HL-60/S4 treated with phorbol 12-myristate 13-acetate at 8.2 ng/mL for 4 days and 3 days (cell line): ENCODE results near the gene GPR31.
"Not testable (repeated sequence)": the region's sequence is repeated elsewhere in the genome, so short reads cannot be mapped to it uniquely, and the experiment has no call there.

Experiments used
- in situ Hi-C: fragments of 300-500 bp; cut with MboI; formaldehyde crosslinking; loops from 2 replicates; pipeline ENCODE4 v1.15.0; 2022; ENCODE audit warnings: low sequenced_read_pairs

Gene GPR31

GRCh38 chr6:167167699-167168098 is 9.9 kb upstream of the GPR31 start:
- in situ Hi-C loops, result not testable (repeated sequence)

- in situ Hi-C loops, result no loop called here
Observed at GRCh38 chr6:167165858-167166471, 8.2 kb upstream of the GPR31 start.

- in situ Hi-C loops, result no loop called here
Observed at GRCh38 chr6:167164261-167164660, 6.5 kb upstream of the GPR31 start.

- in situ Hi-C loops, result no loop called here
Observed at GRCh38 chr6:167163476-167164011, 5.8 kb upstream of the GPR31 start.

GRCh38 chr6:167162591-167162990 is 4.8 kb upstream of the GPR31 start:
- in situ Hi-C loops, result no loop called here

- in situ Hi-C loops, result no loop called here
Observed at GRCh38 chr6:167161851-167162467, 4.2 kb upstream of the GPR31 start.

GRCh38 chr6:167157414-167157813 is 366 bp downstream of the GPR31 start:
- in situ Hi-C loops, result no loop called here

- in situ Hi-C loops, result no loop called here
Observed at GRCh38 chr6:167154895-167155294, 2.9 kb downstream of the GPR31 start.

GRCh38 chr6:167154291-167154690 is 3.5 kb downstream of the GPR31 start:
- in situ Hi-C loops, result no loop called here

- in situ Hi-C loops, result no loop called here
Observed at GRCh38 chr6:167153521-167153959, 4.2 kb downstream of the GPR31 start.

GRCh38 chr6:167152862-167153261 is 4.9 kb downstream of the GPR31 start:
- in situ Hi-C loops, result no loop called here

- in situ Hi-C loops, result no loop called here
Observed at GRCh38 chr6:167151648-167152047, 6.1 kb downstream of the GPR31 start.

GRCh38 chr6:167150941-167151549 is 6.7 kb downstream of the GPR31 start:
- in situ Hi-C loops, result no loop called here

GRCh38 chr6:167148997-167149396 is 8.8 kb downstream of the GPR31 start:
- in situ Hi-C loops, result loop anchor here (25.0 kb wide), 1 partner anchor 387 kb away; no protein-coding TSS in a partner anchor

GRCh38 chr6:167148021-167148420 is 9.8 kb downstream of the GPR31 start:
- in situ Hi-C loops, result loop anchor here (25.0 kb wide), 1 partner anchor 386 kb away; no protein-coding TSS in a partner anchor

GRCh38 chr6:167146977-167147376 is 10.8 kb downstream of the GPR31 start:
- in situ Hi-C loops, result loop anchor here (25.0 kb wide), 1 partner anchor 385 kb away; no protein-coding TSS in a partner anchor

GRCh38 chr6:167146135-167146534 is 11.6 kb downstream of the GPR31 start:
- in situ Hi-C loops, result loop anchor here (25.0 kb wide), 1 partner anchor 384 kb away; no protein-coding TSS in a partner anchor

- in situ Hi-C loops, result loop anchor here (25.0 kb wide), 1 partner anchor 383 kb away; no protein-coding TSS in a partner anchor
Observed at GRCh38 chr6:167145461-167145860, 12.3 kb downstream of the GPR31 start.

GRCh38 chr6:167143041-167143440 is 14.7 kb downstream of the GPR31 start:
- in situ Hi-C loops, result loop anchor here (25.0 kb wide), 1 partner anchor 381 kb away; no protein-coding TSS in a partner anchor

GRCh38 chr6:167142433-167142761 is 15.4 kb downstream of the GPR31 start:
- in situ Hi-C loops, result loop anchor here (25.0 kb wide), 1 partner anchor 380 kb away; no protein-coding TSS in a partner anchor

- in situ Hi-C loops, result loop anchor here (25.0 kb wide), 1 partner anchor 380 kb away; no protein-coding TSS in a partner anchor
Observed at GRCh38 chr6:167141667-167142432, 15.9 kb downstream of the GPR31 start.
